GM18907 (cell line): ENCODE measurements around the gene DPEP2.
"Not testable (repeated sequence)": the region's sequence is repeated elsewhere in the genome, so short reads cannot be mapped to it uniquely, and the experiment has no call there.

Experiments used
- ATAC-seq: cut with Tn5 transposase; IDR thresholded peaks from one replicate; pipeline ENCODE4 v1.9.1; 2021; ENCODE audit warnings: mild to moderate bottlenecking, moderate library complexity; ENCODE audit not compliant: unreplicated experiment

The DPEP2 gene

DNA sequence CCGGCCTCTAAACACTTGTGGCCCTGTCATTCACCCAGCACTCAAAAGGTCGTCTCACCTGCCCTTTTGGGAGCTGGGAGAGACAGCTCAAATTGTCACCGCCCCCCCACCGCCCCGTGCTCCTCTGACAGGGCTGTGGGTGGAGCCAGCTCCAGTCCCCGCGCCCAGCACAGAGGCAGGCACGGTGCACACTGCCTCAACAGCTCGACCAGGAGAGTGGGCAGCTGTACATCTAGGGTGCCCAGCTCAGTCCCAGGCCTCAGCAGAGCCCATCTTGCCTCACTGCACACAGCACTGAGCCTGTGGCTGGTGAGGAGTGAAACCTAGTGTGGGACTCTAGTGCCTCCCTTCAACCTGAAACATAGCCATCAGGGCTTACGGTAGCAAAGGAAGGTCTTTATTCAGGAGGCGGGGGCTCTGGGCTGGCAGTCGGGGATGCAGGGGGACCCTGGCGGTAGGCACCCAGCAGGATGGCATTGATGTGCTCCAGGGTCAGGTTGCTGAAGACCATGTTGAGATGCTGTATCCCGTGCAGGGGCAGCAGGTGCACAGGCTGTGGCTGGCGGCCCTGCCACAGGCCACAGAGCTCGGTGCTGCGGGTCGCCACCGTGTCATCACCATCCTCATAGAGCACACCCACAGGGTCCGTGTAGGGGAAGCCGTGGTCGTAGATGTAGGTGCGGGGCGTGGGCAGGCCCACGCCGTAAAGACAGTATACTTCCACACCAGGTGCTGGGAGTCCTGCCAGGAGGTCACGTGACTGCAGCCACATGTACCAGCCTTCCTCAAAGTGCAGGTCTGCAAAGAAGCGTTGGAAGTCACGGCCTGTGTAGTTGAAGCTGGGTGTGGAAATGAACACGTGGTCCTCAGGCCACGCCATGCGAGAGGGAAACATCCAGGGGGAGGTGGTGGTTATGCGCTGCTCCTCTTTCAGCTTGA is 59.5 kb downstream of the DPEP2 start:
- no peak for ATAC-seq

- ATAC-seq = not testable (repeated sequence)
Observed at GRCh38 chr16:67937713-67938112, 61.6 kb downstream of the DPEP2 start.
